GM12874 (cell line): ENCODE measurements around the gene UBR4.

ENCODE experiments used
- TF ChIP-seq, protein P1 (sequence below): IDR thresholded peaks from 2 replicates; pipeline ENCODE4 v1.5.1; 2011; ENCODE audit warnings: low read depth, mild to moderate bottlenecking, control low read depth, low read length, moderate library complexity; ENCODE audit not compliant: insufficient read depth

Gene UBR4

GRCh38 chr1:19032701-19033514 is 177.2 kb downstream of the UBR4 start:
- TF ChIP-seq, protein P1, sequence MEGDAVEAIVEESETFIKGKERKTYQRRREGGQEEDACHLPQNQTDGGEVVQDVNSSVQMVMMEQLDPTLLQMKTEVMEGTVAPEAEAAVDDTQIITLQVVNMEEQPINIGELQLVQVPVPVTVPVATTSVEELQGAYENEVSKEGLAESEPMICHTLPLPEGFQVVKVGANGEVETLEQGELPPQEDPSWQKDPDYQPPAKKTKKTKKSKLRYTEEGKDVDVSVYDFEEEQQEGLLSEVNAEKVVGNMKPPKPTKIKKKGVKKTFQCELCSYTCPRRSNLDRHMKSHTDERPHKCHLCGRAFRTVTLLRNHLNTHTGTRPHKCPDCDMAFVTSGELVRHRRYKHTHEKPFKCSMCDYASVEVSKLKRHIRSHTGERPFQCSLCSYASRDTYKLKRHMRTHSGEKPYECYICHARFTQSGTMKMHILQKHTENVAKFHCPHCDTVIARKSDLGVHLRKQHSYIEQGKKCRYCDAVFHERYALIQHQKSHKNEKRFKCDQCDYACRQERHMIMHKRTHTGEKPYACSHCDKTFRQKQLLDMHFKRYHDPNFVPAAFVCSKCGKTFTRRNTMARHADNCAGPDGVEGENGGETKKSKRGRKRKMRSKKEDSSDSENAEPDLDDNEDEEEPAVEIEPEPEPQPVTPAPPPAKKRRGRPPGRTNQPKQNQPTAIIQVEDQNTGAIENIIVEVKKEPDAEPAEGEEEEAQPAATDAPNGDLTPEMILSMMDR = no peak

DNA sequence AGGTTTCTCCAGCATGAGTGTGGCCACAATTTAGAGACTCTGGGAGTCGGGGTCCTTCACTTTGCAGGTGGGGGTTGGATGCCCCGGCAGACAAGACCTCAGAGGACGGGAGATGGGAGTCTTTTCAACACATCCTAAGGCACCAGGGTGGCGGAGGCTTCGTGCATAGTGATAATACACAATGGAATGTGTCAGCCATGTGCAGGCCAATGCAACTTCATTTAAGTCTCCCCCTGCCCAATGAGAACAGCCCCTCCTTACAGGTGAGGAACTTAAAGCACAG is 177.7 kb downstream of the UBR4 start:
- TF ChIP-seq, protein P1 = no peak

DNA sequence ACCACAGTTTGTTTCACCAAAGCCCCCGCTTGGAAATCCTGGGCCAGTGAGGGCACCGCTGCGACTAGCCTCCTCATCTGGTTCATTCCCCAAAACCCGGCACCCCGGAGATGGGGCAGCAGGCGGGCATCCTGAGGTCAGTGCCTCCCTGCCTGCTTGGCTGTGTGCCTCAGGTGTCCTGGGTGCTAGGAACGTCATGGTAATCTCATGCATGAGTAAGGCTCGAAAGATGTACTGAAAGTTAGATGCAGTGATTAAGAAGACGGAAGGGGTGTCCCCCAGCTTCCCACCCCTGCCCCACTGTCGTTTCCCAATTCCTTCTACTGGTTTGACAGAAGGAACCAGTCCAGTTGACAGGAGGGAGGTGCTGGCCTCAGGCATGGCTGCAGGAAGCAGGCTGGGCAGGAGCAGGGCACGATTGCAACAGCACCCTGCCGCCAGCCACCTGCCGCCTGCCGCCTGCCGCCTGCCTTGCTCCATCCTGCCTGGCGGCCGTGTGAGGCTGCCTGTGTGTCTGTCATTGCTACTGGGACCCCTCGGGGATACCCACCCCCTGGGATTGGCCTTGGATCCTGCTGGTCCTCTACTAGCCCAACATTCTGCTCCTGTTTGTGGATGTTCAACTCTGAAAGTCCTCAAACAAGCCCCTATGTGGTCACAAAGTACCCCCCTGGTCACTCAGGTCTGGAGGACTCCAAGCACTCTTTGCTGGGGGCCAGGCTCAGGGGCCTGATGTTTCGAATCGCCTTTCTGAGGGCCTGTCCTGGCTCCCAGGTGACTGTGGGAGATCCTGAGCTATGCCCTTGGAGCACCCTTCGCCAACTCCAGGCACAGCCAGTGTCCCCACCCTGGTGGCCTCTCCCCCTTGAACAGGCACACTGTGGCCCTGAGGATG is 180.6 kb downstream of the UBR4 start:
- TF ChIP-seq, protein P1 = no peak

DNA sequence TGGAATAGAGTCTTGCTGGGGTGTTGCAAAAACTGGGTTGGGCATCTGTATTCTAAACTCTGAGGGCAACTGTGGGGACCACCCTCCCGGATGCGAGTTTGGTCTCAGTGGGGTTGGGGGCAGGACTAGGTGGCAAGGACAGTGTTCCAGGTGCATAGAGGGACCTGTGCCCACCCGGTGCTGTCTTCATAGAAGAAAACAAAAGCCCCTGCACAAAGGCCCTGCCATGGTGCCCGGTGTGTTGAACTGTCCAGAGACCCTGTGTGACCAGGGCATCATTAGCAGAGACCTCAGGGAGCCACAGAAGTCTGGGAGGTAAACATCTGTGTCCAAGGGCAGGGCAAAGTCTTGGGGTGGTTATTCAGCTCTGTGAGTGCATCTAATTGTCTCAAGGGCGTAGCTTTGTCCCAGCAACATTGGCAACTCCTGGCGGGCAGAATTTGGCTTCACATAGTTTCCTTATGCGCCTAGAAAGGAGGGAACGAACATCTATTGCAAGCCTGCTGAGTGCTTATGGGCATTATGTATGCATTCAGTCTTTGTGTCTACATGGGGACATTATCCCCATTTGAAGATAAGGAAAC is 181.4 kb downstream of the UBR4 start:
- TF ChIP-seq, protein P1 = no peak

- TF ChIP-seq, protein P1 = no peak
These were observed 182.0 kb downstream of the UBR4 start for GRCh38 chr1:19028110-19028509.
